ENCODE measurements around the gene HACL1. TPM values are rescaled to one million over a fixed set of nuclear protein-coding genes. Genes with fewer than 3 reads are reported as not detected.

Gene HACL1
- total and polyA plus RNA-seq, 2 donors (not counting 1 experiment from before 2014, with no cell fraction given): 20.8 to 38.7 TPM

DNA sequence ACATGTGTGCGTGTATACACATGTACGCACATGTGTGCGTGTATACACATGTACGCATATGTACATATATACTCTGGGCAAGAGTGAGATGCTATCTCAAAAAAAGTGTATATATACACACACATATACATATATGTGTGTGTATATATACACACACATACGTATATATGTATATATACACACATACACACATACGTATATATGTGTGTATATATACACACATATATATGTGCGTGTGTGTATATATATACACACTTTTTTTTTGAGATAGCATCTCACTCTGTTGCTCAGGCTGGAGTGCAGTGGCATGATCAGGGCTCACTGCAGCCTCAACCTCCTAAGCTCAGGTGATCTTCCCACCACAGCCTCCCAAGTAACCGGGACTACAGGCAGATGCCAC, 8.4 kb downstream of the HACL1 start:
- no peak overlapping the region for H2AFZ ChIP-seq (ENCODE audit: insufficient read depth, low read depth, low read length, poor library complexity, severe bottlenecking)
- no CpG with 5 or more reads among the region's 8 CpGs for WGBS (ENCODE audit: insufficient coverage)
- no peak overlapping the region for H3K9ac ChIP-seq (ENCODE audit: low read length)
- no peaks in the 10 kb centered on the region for H3K9me3 ChIP-seq (ENCODE audit: control extremely low read depth in 1 of 3, control insufficient read depth in 2 of 3, insufficient read depth in 1 of 3, low read length in 2 of 3)
- DNase-seq (no peak), ATAC-seq (ENCODE audit: low read depth) (no peak)
- no peaks in the 10 kb centered on the region for H3K27me3 ChIP-seq (replicated peaks in 1 of 4; ENCODE audit: control extremely low read depth in 1 of 4, control insufficient read depth in 3 of 4, insufficient read depth in 4 of 4, low read length in 3 of 4)
- POLR2A ChIA-PET: no interaction called here
- Mint-ChIP-seq H3K27ac (no peak overlapping the region), H3K9me3 (ENCODE audit: insufficient read depth) (no peaks in the 10 kb centered on the region), H3K4me1 (peaks cover 3% of the 10 kb centered on the region), H3K27me3 (no peaks in the 10 kb centered on the region), H3K4me3 (no peak overlapping the region)
- H4K20me1 ChIP-seq (ENCODE audit: control insufficient read depth, insufficient read depth, low read length, poor library complexity, severe bottlenecking): no peaks in the 10 kb centered on the region
- no peak overlapping the region for H3K4me3 ChIP-seq (ENCODE audit: control extremely low read depth in 1 of 5, extremely low read depth in 1 of 5, insufficient read depth in 1 of 5, low read depth in 2 of 5, low read length in 4 of 5)
- no peak for TF ChIP-seq EZH2 (IDR thresholded peaks at IDR 0.05; ENCODE audit: borderline replicate concordance, insufficient read depth, low read depth, low read length, poor library complexity, severe bottlenecking)
- TF ChIP-seq, protein P1, sequence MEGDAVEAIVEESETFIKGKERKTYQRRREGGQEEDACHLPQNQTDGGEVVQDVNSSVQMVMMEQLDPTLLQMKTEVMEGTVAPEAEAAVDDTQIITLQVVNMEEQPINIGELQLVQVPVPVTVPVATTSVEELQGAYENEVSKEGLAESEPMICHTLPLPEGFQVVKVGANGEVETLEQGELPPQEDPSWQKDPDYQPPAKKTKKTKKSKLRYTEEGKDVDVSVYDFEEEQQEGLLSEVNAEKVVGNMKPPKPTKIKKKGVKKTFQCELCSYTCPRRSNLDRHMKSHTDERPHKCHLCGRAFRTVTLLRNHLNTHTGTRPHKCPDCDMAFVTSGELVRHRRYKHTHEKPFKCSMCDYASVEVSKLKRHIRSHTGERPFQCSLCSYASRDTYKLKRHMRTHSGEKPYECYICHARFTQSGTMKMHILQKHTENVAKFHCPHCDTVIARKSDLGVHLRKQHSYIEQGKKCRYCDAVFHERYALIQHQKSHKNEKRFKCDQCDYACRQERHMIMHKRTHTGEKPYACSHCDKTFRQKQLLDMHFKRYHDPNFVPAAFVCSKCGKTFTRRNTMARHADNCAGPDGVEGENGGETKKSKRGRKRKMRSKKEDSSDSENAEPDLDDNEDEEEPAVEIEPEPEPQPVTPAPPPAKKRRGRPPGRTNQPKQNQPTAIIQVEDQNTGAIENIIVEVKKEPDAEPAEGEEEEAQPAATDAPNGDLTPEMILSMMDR (IDR thresholded peaks at IDR 0.05): no peak
- no peak overlapping the region for H3K27ac ChIP-seq (ENCODE audit: low read length in 2 of 2)
- no peaks in the 10 kb centered on the region for H3K79me2 ChIP-seq (ENCODE audit: control insufficient read depth, insufficient read depth, low read length)
- intact Hi-C loops (cut with micrococcal nuclease): no loop called here
- H3K36me3 ChIP-seq (replicated peaks in 1 of 2; ENCODE audit: control extremely low read depth in 1 of 2, control insufficient read depth in 1 of 2, extremely low read depth in 1 of 2, insufficient read depth in 2 of 2, low read length in 1 of 2): peaks cover 1 to 30% of the 10 kb centered on the region in 2 experiments
- no peak overlapping the region for H3K4me2 ChIP-seq (replicated peaks; ENCODE audit: low read depth, low read length, poor library complexity, severe bottlenecking)
- CTCF ChIA-PET: no interaction called here
- no peaks in the 10 kb centered on the region for H3K4me1 ChIP-seq (ENCODE audit: control insufficient read depth in 2 of 2, insufficient read depth in 2 of 2, low read length in 2 of 2)

DNA sequence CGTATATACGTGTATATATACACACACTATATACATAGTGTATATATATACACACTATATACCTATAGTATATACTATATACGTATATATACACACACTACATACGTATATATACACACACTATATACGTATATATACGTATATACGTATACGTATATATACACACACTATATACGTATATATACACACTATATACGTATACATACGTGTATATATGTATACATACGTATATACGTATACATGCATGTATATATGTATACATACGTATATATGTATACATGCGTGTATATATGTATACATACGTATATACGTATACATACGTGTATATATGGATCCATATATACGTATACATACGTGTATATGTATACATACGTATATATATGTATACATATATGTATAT, 9.4 kb downstream of the HACL1 start:
- no peak overlapping the region for H3K4me3 ChIP-seq (ENCODE audit: control extremely low read depth in 1 of 5, extremely low read depth in 1 of 5, insufficient read depth in 1 of 5, low read depth in 2 of 5, low read length in 4 of 5)
- no peaks in the 10 kb centered on the region for H3K27me3 Mint-ChIP-seq
- no CpG with 5 or more reads among the region's 21 CpGs for WGBS (ENCODE audit: insufficient coverage)
- no peak for TF ChIP-seq EZH2 (IDR thresholded peaks at IDR 0.05; ENCODE audit: borderline replicate concordance, insufficient read depth, low read depth, low read length, poor library complexity, severe bottlenecking)
- H4K20me1 ChIP-seq (ENCODE audit: control insufficient read depth, insufficient read depth, low read length, poor library complexity, severe bottlenecking): no peaks in the 10 kb centered on the region
- ChIA-PET CTCF (no interaction called here), POLR2A (no interaction called here)
- no peaks in the 10 kb centered on the region for H3K4me1 ChIP-seq (ENCODE audit: control insufficient read depth in 2 of 2, insufficient read depth in 2 of 2, low read length in 2 of 2)
- H3K79me2 ChIP-seq (ENCODE audit: control insufficient read depth, insufficient read depth, low read length): no peaks in the 10 kb centered on the region
- H3K9me3 ChIP-seq (ENCODE audit: control extremely low read depth in 1 of 3, control insufficient read depth in 2 of 3, insufficient read depth in 1 of 3, low read length in 2 of 3): no peaks in the 10 kb centered on the region
- H3K4me2 ChIP-seq (replicated peaks; ENCODE audit: low read depth, low read length, poor library complexity, severe bottlenecking): no peak overlapping the region
- H3K27ac Mint-ChIP-seq: no peak overlapping the region
- peaks cover 0 to 21% of the 10 kb centered on the region in 2 experiments for H3K36me3 ChIP-seq (replicated peaks in 1 of 2; ENCODE audit: control extremely low read depth in 1 of 2, control insufficient read depth in 1 of 2, extremely low read depth in 1 of 2, insufficient read depth in 2 of 2, low read length in 1 of 2)
- no peak overlapping the region for H3K27ac ChIP-seq (ENCODE audit: low read length in 2 of 2)
- H3K27me3 ChIP-seq (replicated peaks in 1 of 4; ENCODE audit: control extremely low read depth in 1 of 4, control insufficient read depth in 3 of 4, insufficient read depth in 4 of 4, low read length in 3 of 4): no peaks in the 10 kb centered on the region
- no peaks in the 10 kb centered on the region for H3K9me3 Mint-ChIP-seq (ENCODE audit: insufficient read depth)
- ATAC-seq (ENCODE audit: low read depth) (no peak), DNase-seq (no peak)
- no peak overlapping the region for H2AFZ ChIP-seq (ENCODE audit: insufficient read depth, low read depth, low read length, poor library complexity, severe bottlenecking)
- no peak overlapping the region for H3K9ac ChIP-seq (ENCODE audit: low read length)
- intact Hi-C loops (cut with micrococcal nuclease): no loop called here
- H3K4me1 Mint-ChIP-seq: no peaks in the 10 kb centered on the region
- H3K4me3 Mint-ChIP-seq: no peak overlapping the region

Measured in B cell (primary cell).